PC-3 (cell line): ENCODE results near the gene ACBD6. TPM values are rescaled to one million over a fixed set of nuclear protein-coding genes. Genes with fewer than 3 reads are reported as not detected.

ENCODE experiments used
- ATAC-seq: fragments of 200-7000 bp; cut with Tn5 transposase; 2 replicates; pipeline ENCODE4 v1.9.1; 2020; ENCODE audit warnings: mild to moderate bottlenecking, moderate library complexity
- BruUV-seq: library from RNA; stranded (reverse); fragments of 400-500 nt; replicated peaks from 2 replicates; lab custom pipeline; 2021; lab: Mats Ljungman, UMichigan
- CTCF ChIA-PET: fragments of 300-600 bp; sonication (Branson Sonifier 250); formaldehyde crosslinking; loops from one replicate; lab custom pipeline; 2022; ENCODE audit warnings: antibody characterized with exemption; lab: Charles Lee
- POLR2A ChIA-PET: fragments of 300-600 bp; sonication (Branson Sonifier 250); formaldehyde crosslinking; loops from one replicate; lab custom pipeline; 2022; ENCODE audit warnings: antibody characterized with exemption; ENCODE audit not compliant: unreplicated experiment; lab: Charles Lee
- DNase-seq: peaks from one replicate; pipeline ENCODE4 v3.0.0-alpha.2; 2015
- H2AFZ ChIP-seq: fragments of 300-600 bp; sonication (generic); 2 replicates; pipeline ENCODE4 v1.6.0; 2016; ENCODE audit warnings: antibody characterized with exemption, low read length
- H3F3A ChIP-seq: fragments of 300-600 bp; sonication (generic); one replicate; pipeline ENCODE4 v1.6.0; 2017; ENCODE audit warnings: antibody characterized with exemption, low read length, control low read depth, mild to moderate bottlenecking; ENCODE audit not compliant: unreplicated experiment
- H3K27ac ChIP-seq: fragments of 300-600 bp; sonication (generic); 2 replicates; pipeline ENCODE4 v1.5.1; 2016; ENCODE audit warnings: mild to moderate bottlenecking, low read length
- H3K27me3 ChIP-seq: fragments of 300-600 bp; sonication (generic); 2 replicates; pipeline ENCODE4 v1.6.1; 2016; ENCODE audit warnings: low read length, mixed read lengths
- H3K36me3 ChIP-seq: fragments of 300-600 bp; sonication (generic); 2 replicates; pipeline ENCODE4 v1.6.1; 2016; ENCODE audit warnings: low read depth, mixed run types, low read length, mixed read lengths
- H3K4me1 ChIP-seq: fragments of 300-600 bp; sonication (generic); 2 replicates; pipeline ENCODE4 v1.5.1; 2016; ENCODE audit warnings: low read length; ENCODE audit not compliant: insufficient read depth
- H3K4me2 ChIP-seq: fragments of 300-600 bp; sonication (generic); 2 replicates; pipeline ENCODE4 v1.6.0; 2016; ENCODE audit warnings: low read length
- H3K4me3 ChIP-seq: fragments of 300-600 bp; sonication (generic); 2 replicates; pipeline ENCODE4 v1.5.1; 2016; ENCODE audit warnings: mild to moderate bottlenecking, low read length, mixed read lengths
- H3K79me2 ChIP-seq: fragments of 300-600 bp; sonication (generic); 2 replicates; pipeline ENCODE4 v1.6.1; 2017; ENCODE audit warnings: low read length, mixed read lengths
- H3K9ac ChIP-seq: fragments of 300-600 bp; sonication (generic); 2 replicates; pipeline ENCODE4 v1.6.0; 2016; ENCODE audit warnings: mild to moderate bottlenecking, low read length
- H3K9me2 ChIP-seq: fragments of 300-600 bp; sonication (generic); replicated peaks from 2 replicates; pipeline ENCODE4 v1.6.1; 2016; ENCODE audit warnings: mixed run types, low read length, mixed read lengths
- H3K9me3 ChIP-seq: fragments of 300-600 bp; sonication (generic); 2 replicates; pipeline ENCODE4 v1.6.1; 2016; ENCODE audit warnings: low read length, mixed read lengths
- H4K20me1 ChIP-seq: fragments of 300-600 bp; sonication (generic); 2 replicates; pipeline ENCODE4 v1.6.1; 2016; ENCODE audit warnings: low read length, mixed read lengths
- EZH2 ChIP-seq: fragments of 300-600 bp; sonication (generic); IDR thresholded peaks from one replicate; pipeline ENCODE4 v1.6.1; 2017; ENCODE audit warnings: antibody characterized with exemption, mild to moderate bottlenecking, low read length; ENCODE audit not compliant: unreplicated experiment
- EZH2phosphoT487 ChIP-seq: fragments of 300-600 bp; sonication (generic); IDR thresholded peaks from 2 replicates; pipeline ENCODE4 v1.6.1; 2018; ENCODE audit warnings: mild to moderate bottlenecking, antibody characterized with exemption, low read length, borderline replicate concordance
- intact Hi-C: fragments of 100-400 bp; cut with micrococcal nuclease; formaldehyde crosslinking; loops from 2 replicates; pipeline ENCODE4 v1.9.0; 2023
- total RNA-seq: library from RNA; depleted of rRNA; stranded (reverse); fragments of >200 nt; gene quantifications from 2 replicates; pipeline ENCODE4 v1.2.3, GENCODE V29; 2014
- TF ChIP-seq, protein P1 (sequence below): fragments of 300-600 bp; sonication (generic); conservative IDR thresholded peaks from 2 replicates; pipeline ENCODE4 v1.5.1; 2017; ENCODE audit warnings: antibody characterized with exemption, low read depth, mild to moderate bottlenecking, low read length

Gene ACBD6
- total RNA-seq, 1 experiment from 2014 or later, result 43.3 TPM

DNA sequence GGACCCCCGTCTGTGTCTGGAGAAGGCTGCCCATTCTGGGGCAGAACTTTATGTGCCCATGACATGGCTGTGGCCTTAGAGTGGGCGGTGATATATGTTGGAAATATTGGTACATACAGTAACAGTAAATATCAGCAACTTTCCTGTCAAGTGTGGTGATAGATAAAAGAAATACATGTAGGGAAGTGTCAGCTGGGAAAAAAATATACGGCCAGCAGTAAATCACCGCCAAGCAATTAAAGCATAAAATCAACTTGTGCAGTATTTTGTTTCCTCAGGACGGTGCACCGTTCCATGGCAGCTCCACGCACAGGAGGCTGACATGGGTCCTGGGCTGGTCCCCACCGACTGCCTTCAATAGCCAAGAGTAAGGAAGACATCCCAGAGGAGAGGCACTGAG is 244.9 kb downstream of the ACBD6 start:
- Histone ChIP-seq H3K4me2 (no peak overlapping the region), H3F3A (no peaks in the 10 kb centered on the region), H3K27ac (no peak overlapping the region), H4K20me1 (no peaks in the 10 kb centered on the region), H2AFZ (no peak overlapping the region), H3K9me2 (no peaks in the 10 kb centered on the region), H3K4me1 (no peaks in the 10 kb centered on the region), H3K36me3 (no peaks in the 10 kb centered on the region; the same call in 1 of the 2 replicates), H3K9ac (no peak overlapping the region), H3K9me3 (no peaks in the 10 kb centered on the region), H3K27me3 (no peaks in the 10 kb centered on the region), H3K4me3 (no peak overlapping the region), H3K79me2 (no peaks in the 10 kb centered on the region)
- CTCF ChIA-PET, result no interaction called here
- DNase-seq (no peak), ATAC-seq (no peak)
- intact Hi-C loops, result no loop called here
- TF ChIP-seq EZH2phosphoT487 (no peak), EZH2 (no peak)
- TF ChIP-seq, protein P1, sequence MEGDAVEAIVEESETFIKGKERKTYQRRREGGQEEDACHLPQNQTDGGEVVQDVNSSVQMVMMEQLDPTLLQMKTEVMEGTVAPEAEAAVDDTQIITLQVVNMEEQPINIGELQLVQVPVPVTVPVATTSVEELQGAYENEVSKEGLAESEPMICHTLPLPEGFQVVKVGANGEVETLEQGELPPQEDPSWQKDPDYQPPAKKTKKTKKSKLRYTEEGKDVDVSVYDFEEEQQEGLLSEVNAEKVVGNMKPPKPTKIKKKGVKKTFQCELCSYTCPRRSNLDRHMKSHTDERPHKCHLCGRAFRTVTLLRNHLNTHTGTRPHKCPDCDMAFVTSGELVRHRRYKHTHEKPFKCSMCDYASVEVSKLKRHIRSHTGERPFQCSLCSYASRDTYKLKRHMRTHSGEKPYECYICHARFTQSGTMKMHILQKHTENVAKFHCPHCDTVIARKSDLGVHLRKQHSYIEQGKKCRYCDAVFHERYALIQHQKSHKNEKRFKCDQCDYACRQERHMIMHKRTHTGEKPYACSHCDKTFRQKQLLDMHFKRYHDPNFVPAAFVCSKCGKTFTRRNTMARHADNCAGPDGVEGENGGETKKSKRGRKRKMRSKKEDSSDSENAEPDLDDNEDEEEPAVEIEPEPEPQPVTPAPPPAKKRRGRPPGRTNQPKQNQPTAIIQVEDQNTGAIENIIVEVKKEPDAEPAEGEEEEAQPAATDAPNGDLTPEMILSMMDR, result no peak
- POLR2A ChIA-PET, result no interaction called here
- BruUV-seq, result no TSS peak

DNA sequence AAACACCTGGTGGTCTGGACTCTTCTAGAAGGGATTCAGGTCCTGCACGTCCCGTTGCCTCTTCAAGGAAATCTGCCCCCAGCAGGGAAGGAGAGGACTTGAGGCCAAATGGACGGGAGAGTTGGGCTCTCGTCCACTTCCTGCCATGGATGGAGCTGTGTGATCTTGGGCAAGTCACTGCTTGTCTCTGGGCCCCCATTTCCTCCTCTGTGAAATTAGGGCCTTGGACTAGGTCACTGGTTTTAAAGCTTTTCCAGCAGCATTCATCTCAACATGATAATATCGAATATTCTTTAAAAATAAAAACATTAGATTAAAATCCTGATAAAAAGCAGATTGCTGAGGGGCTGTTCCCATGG is 245.4 kb downstream of the ACBD6 start:
- no TSS peak for BruUV-seq
- H3K4me2 ChIP-seq, result no peak overlapping the region
- H4K20me1 ChIP-seq, result no peaks in the 10 kb centered on the region
- no peak for ATAC-seq
- no peaks in the 10 kb centered on the region for H3K27me3 ChIP-seq
- H3K79me2 ChIP-seq, result no peaks in the 10 kb centered on the region
- H3K27ac ChIP-seq, result no peak overlapping the region
- no peaks in the 10 kb centered on the region; the same call in 1 of the 2 replicates for H3K36me3 ChIP-seq
- no peak overlapping the region for H2AFZ ChIP-seq
- TF ChIP-seq, protein P1, result no peak
- TF ChIP-seq EZH2, result no peak
- TF ChIP-seq EZH2phosphoT487, result no peak
- ChIA-PET POLR2A (no interaction called here), CTCF (no interaction called here)
- no peak overlapping the region for H3K4me3 ChIP-seq
- intact Hi-C loops, result no loop called here
- no peak overlapping the region for H3K9ac ChIP-seq
- H3F3A ChIP-seq, result no peaks in the 10 kb centered on the region
- DNase-seq, result no peak
- no peaks in the 10 kb centered on the region for H3K9me2 ChIP-seq
- no peaks in the 10 kb centered on the region for H3K9me3 ChIP-seq
- H3K4me1 ChIP-seq, result no peaks in the 10 kb centered on the region

DNA sequence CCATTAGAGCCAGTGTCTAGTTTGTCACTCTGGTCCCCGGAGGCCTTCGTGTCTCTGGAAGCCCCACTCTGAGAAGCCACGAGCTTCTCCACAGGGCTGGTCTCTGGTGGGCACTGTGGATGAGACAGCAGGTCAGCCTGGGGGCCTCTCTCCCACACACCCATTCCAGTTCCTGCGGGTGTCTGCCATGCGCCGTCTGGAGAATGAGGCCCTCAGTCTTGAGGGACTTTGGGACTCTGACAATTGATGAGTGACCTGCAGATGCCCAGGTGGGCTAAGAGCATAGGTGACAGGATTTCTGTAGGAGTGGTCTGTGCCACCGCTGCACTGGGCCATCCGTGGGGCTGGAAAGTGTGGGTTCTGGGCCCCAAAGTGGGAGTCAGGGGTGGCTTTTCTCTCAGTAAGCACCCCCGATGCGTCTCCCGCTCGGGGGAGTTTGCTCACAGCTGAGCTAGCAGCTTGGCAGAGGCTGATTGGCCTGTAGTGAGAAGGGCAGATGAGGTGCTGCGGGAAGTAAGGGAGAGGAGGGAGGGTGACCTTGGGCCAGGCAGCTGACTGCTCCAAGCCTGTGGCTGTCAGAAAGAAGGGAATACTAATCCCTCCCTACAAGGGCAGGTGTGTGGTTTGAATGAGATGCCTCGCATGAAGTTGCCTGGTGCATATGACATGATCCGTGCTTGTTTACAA is 245.9 kb downstream of the ACBD6 start:
- Histone ChIP-seq H3K36me3 (no peaks in the 10 kb centered on the region; the same call in 1 of the 2 replicates), H3K9me3 (no peaks in the 10 kb centered on the region), H3F3A (no peaks in the 10 kb centered on the region), H3K27ac (no peak overlapping the region), H3K9ac (no peak overlapping the region), H3K27me3 (no peaks in the 10 kb centered on the region), H2AFZ (no peak overlapping the region), H4K20me1 (no peaks in the 10 kb centered on the region), H3K79me2 (no peaks in the 10 kb centered on the region), H3K4me1 (no peaks in the 10 kb centered on the region), H3K9me2 (no peaks in the 10 kb centered on the region), H3K4me2 (no peak overlapping the region), H3K4me3 (no peak overlapping the region)
- ChIA-PET CTCF (no interaction called here), POLR2A (no interaction called here)
- DNase-seq, result no peak
- no peak for ATAC-seq
- no TSS peak for BruUV-seq
- TF ChIP-seq EZH2phosphoT487 (no peak), EZH2 (no peak)
- TF ChIP-seq, protein P1, result no peak
- intact Hi-C loops, result no loop called here
